Endodermal cell (in vitro differentiated cells): Measurements from ENCODE around the gene PNMA8C. TPM values are rescaled to one million over a fixed set of nuclear protein-coding genes. Genes with fewer than 3 reads are reported as not detected.

Source experiments
- DNase-seq: peaks from one replicate; pipeline ENCODE4 v3.0.0-alpha.2; 2017
- H3K27ac ChIP-seq: 2 replicates; pipeline ENCODE4 v1.5.1; 2013; ENCODE audit warnings: mild to moderate bottlenecking, low read depth, low read length, moderate library complexity
- H3K27me3 ChIP-seq: 2 replicates; pipeline ENCODE4 v1.6.1; 2013; ENCODE audit warnings: mild to moderate bottlenecking, low read length, moderate library complexity; ENCODE audit not compliant: insufficient read depth, control insufficient read depth, poor library complexity, severe bottlenecking
- H3K36me3 ChIP-seq: 2 replicates; pipeline ENCODE4 v1.7.0; 2013; ENCODE audit warnings: mild to moderate bottlenecking, low read length, moderate library complexity; ENCODE audit not compliant: control insufficient read depth, insufficient read depth
- H3K4me1 ChIP-seq: one replicate; pipeline ENCODE4 v1.7.0; 2013; ENCODE audit warnings: low read length; ENCODE audit not compliant: control insufficient read depth, insufficient read depth
- H3K4me3 ChIP-seq: 2 replicates; pipeline ENCODE4 v1.5.1; 2013; ENCODE audit warnings: mild to moderate bottlenecking, low read length, moderate library complexity
- H3K9ac ChIP-seq: 2 replicates; pipeline ENCODE4 v1.6.1; 2013; ENCODE audit warnings: mild to moderate bottlenecking, low read length, moderate library complexity; ENCODE audit not compliant: poor library complexity, severe bottlenecking; ENCODE audit errors: extremely low read depth
- H3K9me3 ChIP-seq: 2 replicates; pipeline ENCODE4 v1.6.1; 2013; ENCODE audit warnings: mild to moderate bottlenecking, low read length, moderate library complexity; ENCODE audit not compliant: control insufficient read depth
- H3K27ac Mint-ChIP-seq: 2 replicates; pipeline ENCODE4 v1.8.0; 2020; ENCODE audit warnings: mixed read lengths
- H3K27me3 Mint-ChIP-seq: 2 replicates; pipeline ENCODE4 v1.8.0; 2021; ENCODE audit warnings: mild to moderate bottlenecking, mixed read lengths; ENCODE audit not compliant: insufficient read depth
- H3K36me3 Mint-ChIP-seq: 2 replicates; pipeline ENCODE4 v1.8.0; 2020; ENCODE audit warnings: low read depth, mixed read lengths
- H3K4me1 Mint-ChIP-seq: 2 replicates; pipeline ENCODE4 v1.8.0; 2020; ENCODE audit warnings: mixed read lengths
- H3K4me3 Mint-ChIP-seq: 2 replicates; pipeline ENCODE4 v1.8.0; 2020; ENCODE audit warnings: mild to moderate bottlenecking, moderate library complexity, mixed read lengths
- H3K9me3 Mint-ChIP-seq: 2 replicates; pipeline ENCODE4 v1.8.0; 2020; ENCODE audit warnings: mild to moderate bottlenecking, mixed read lengths
- CTCF ChIP-seq: fragments of 200-600 bp; sonication (generic); conservative IDR thresholded peaks from 2 replicates; pipeline ENCODE4 v1.5.0; 2021; ENCODE audit warnings: antibody characterized with exemption, mild to moderate bottlenecking
- WGBS, 2 experiments: methylation state at CpG; one replicate each; pipeline versions ENCODE4 v1.1.5 to v1.1.7; 2013; ENCODE audit warnings: missing lambda C conversion rate in 2 of 2, mixed read lengths in 1 of 2; ENCODE audit not compliant: insufficient coverage in 1 of 2, insufficient read length in 1 of 2; 5-methylcytosine and 5-hydroxymethylcytosine counted together
- total RNA-seq, 2 donors: library from RNA; stranded (reverse); fragmentation: NEBNext Ultra II Directional in 1 of 2; extraction: Animal tissue kit (Norgen Biotek cat#: 25700) in 1 of 2; gene quantifications; 2 replicates in 1 of 2; 3 replicates in 1 of 2; pipeline ENCODE4 v1.2.1, GENCODE V29; 2021

The PNMA8C gene
- total RNA-seq, 2 donors from 2014 or later: 0.20 to 0.33 TPM

GRCh38 chr19:46453661-46454060 is 24.9 kb upstream of the PNMA8C start:
- Mint-ChIP-seq H3K27me3 (peaks cover 2% of the 10 kb centered on the region), H3K4me3 (no peak overlapping the region), H3K36me3 (peaks cover 4% of the 10 kb centered on the region), H3K4me1 (no peaks in the 10 kb centered on the region), H3K27ac (no peak overlapping the region), H3K9me3 (peaks cover 11% of the 10 kb centered on the region)
- 85 to 93% methylated on average over 6 of the region's 6 CpGs for WGBS, 2 experiments
- no peak for DNase-seq
- H3K27me3 ChIP-seq: no peaks in the 10 kb centered on the region
- no peak overlapping the region for H3K9ac ChIP-seq
- H3K4me1 ChIP-seq: no peaks in the 10 kb centered on the region
- H3K4me3 ChIP-seq: no peak overlapping the region
- peaks cover 9% of the 10 kb centered on the region for H3K9me3 ChIP-seq
- no peak for TF ChIP-seq CTCF
- H3K36me3 ChIP-seq: no peaks in the 10 kb centered on the region
- no peak overlapping the region for H3K27ac ChIP-seq

- H3K4me3 Mint-ChIP-seq: no peak overlapping the region
- DNase-seq: no peak
- 65 to 67% methylated on average over 4 of the region's 4 CpGs for WGBS, 2 experiments
- H3K36me3 ChIP-seq: no peaks in the 10 kb centered on the region
- peaks cover 11% of the 10 kb centered on the region for H3K9me3 Mint-ChIP-seq
- no peak for TF ChIP-seq CTCF
- H3K4me1 ChIP-seq: no peaks in the 10 kb centered on the region
- H3K27me3 Mint-ChIP-seq: peaks cover 2% of the 10 kb centered on the region
- no peaks in the 10 kb centered on the region for H3K4me1 Mint-ChIP-seq
- H3K36me3 Mint-ChIP-seq: peaks cover 4% of the 10 kb centered on the region
- no peak overlapping the region for H3K9ac ChIP-seq
- H3K27me3 ChIP-seq: no peaks in the 10 kb centered on the region
- H3K4me3 ChIP-seq: no peak overlapping the region
- H3K27ac Mint-ChIP-seq: no peak overlapping the region
- no peak overlapping the region for H3K27ac ChIP-seq
- peaks cover 9% of the 10 kb centered on the region for H3K9me3 ChIP-seq
Observed at GRCh38 chr19:46452186-46452585, 23.4 kb upstream of the PNMA8C start.

DNA sequence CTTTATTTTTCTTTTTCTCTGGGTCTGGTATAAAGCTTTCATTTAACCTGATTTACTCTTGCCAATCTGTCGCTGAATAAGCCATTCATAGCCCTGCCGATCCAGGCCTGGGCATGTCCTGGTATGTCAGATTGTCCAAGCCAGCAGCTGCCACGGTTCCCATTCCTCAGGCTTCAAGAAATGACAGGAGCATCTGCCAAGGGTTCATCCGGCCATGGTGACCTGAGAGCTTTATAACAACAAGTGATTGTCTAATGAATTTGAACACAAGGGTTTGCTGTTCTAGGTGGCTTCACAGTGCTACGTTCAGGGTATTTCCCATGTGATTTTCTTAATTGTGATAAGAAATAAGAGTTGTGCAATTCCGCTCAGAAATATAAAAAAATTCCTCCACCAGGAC is 22.6 kb upstream of the PNMA8C start:
- Mint-ChIP-seq H3K27me3 (peaks cover 2% of the 10 kb centered on the region), H3K4me3 (no peak overlapping the region), H3K9me3 (peaks cover 11% of the 10 kb centered on the region), H3K36me3 (peaks cover 4% of the 10 kb centered on the region), H3K4me1 (no peaks in the 10 kb centered on the region), H3K27ac (no peak overlapping the region)
- Histone ChIP-seq H3K36me3 (no peaks in the 10 kb centered on the region), H3K9me3 (peaks cover 9% of the 10 kb centered on the region), H3K4me1 (no peaks in the 10 kb centered on the region), H3K9ac (no peak overlapping the region), H3K27me3 (no peaks in the 10 kb centered on the region), H3K4me3 (no peak overlapping the region), H3K27ac (no peak overlapping the region)
- 86 to 93% methylated on average over 4 to 6 of the region's 6 CpGs for WGBS, 2 experiments
- no peak for TF ChIP-seq CTCF
- no peak for DNase-seq
